H9 (cell line): Measurements from ENCODE around the gene LYSMD2. TPM values are rescaled to one million over a fixed set of nuclear protein-coding genes. Genes with fewer than 3 reads are reported as not detected.

Experiments used
- DNase-seq: peaks from one replicate; pipeline ENCODE4 v3.0.0-alpha.2; 2017
- H2AFZ ChIP-seq: one replicate; pipeline ENCODE4 v1.6.1; 2013; ENCODE audit warnings: mild to moderate bottlenecking, low read length, control low read depth, moderate library complexity
- H2AK5ac ChIP-seq: 2 replicates; pipeline ENCODE4 v1.6.1; 2013; ENCODE audit warnings: low read length, control low read depth, mixed read lengths; ENCODE audit not compliant: insufficient read length
- H2BK120ac ChIP-seq: one replicate; pipeline ENCODE4 v1.6.1; 2013; ENCODE audit warnings: low read depth, mild to moderate bottlenecking, low read length, control low read depth, inconsistent platforms; ENCODE audit not compliant: poor library complexity, severe bottlenecking
- H2BK12ac ChIP-seq: 2 replicates; pipeline ENCODE4 v1.6.1; 2013; ENCODE audit warnings: low read length, control low read depth, mixed read lengths, low read depth; ENCODE audit not compliant: insufficient read length
- H2BK15ac ChIP-seq: 2 replicates; pipeline ENCODE4 v1.6.1; 2013; ENCODE audit warnings: low read depth, low read length, control low read depth
- H2BK20ac ChIP-seq: one replicate; pipeline ENCODE4 v1.6.1; 2013; ENCODE audit warnings: low read depth, mild to moderate bottlenecking, low read length, control low read depth, inconsistent platforms; ENCODE audit not compliant: poor library complexity, severe bottlenecking
- H2BK5ac ChIP-seq: 2 replicates; pipeline ENCODE4 v1.6.1; 2013; ENCODE audit warnings: low read length, control low read depth, mixed read lengths; ENCODE audit not compliant: insufficient read length
- H3K14ac ChIP-seq: 2 replicates; pipeline ENCODE4 v1.6.1; 2013; ENCODE audit warnings: low read length, control low read depth; ENCODE audit not compliant: insufficient read depth
- H3K18ac ChIP-seq: 2 replicates; pipeline ENCODE4 v1.6.1; 2013; ENCODE audit warnings: low read depth, mild to moderate bottlenecking, mixed read lengths, low read length, control low read depth; ENCODE audit not compliant: insufficient read length
- H3K23ac ChIP-seq: 2 replicates; pipeline ENCODE4 v1.6.1; 2013; ENCODE audit warnings: low read length, control low read depth, mixed read lengths, low read depth; ENCODE audit not compliant: insufficient read length
- H3K23me2 ChIP-seq: 2 replicates; pipeline ENCODE4 v1.6.1; 2013; ENCODE audit warnings: low read depth, mild to moderate bottlenecking, mixed read lengths, low read length, control low read depth; ENCODE audit not compliant: insufficient read length, poor library complexity, severe bottlenecking
- H3K27ac ChIP-seq: 2 replicates; pipeline ENCODE4 v1.5.1; 2013; ENCODE audit warnings: low read length, control low read depth, mixed read lengths, low read depth; ENCODE audit not compliant: insufficient read length
- H3K27me3 ChIP-seq: 2 replicates; pipeline ENCODE4 v1.6.1; 2013; ENCODE audit warnings: low read length, control low read depth, inconsistent platforms; ENCODE audit not compliant: insufficient read depth
- H3K4ac ChIP-seq: 2 replicates; pipeline ENCODE4 v1.6.1; 2013; ENCODE audit warnings: low read depth, mild to moderate bottlenecking, control low read depth, inconsistent platforms, low read length, moderate library complexity
- H3K4me1 ChIP-seq: 2 replicates; pipeline ENCODE4 v1.6.1; 2013; ENCODE audit warnings: low read length, control low read depth, inconsistent platforms; ENCODE audit not compliant: insufficient read depth
- H3K4me2 ChIP-seq: 2 replicates; pipeline ENCODE4 v1.6.1; 2013; ENCODE audit warnings: low read length, control low read depth, mixed read lengths; ENCODE audit not compliant: insufficient read length, insufficient read depth
- H3K56ac ChIP-seq: 2 replicates; pipeline ENCODE4 v1.6.1; 2013; ENCODE audit warnings: low read depth, mild to moderate bottlenecking, mixed read lengths, low read length, control low read depth; ENCODE audit not compliant: insufficient read length
- H3K79me1 ChIP-seq: 2 replicates; pipeline ENCODE4 v1.6.1; 2013; ENCODE audit warnings: low read depth, mild to moderate bottlenecking, moderate library complexity, low read length, control low read depth, inconsistent platforms; ENCODE audit not compliant: insufficient read depth, poor library complexity, severe bottlenecking
- H3K79me2 ChIP-seq: 2 replicates; pipeline ENCODE4 v1.6.1; 2013; ENCODE audit warnings: low read length, control low read depth, inconsistent platforms; ENCODE audit not compliant: insufficient read depth
- H3K9ac ChIP-seq: 2 replicates; pipeline ENCODE4 v1.6.1; 2013; ENCODE audit warnings: low read length, control low read depth, mixed read lengths; ENCODE audit not compliant: insufficient read length; ENCODE audit errors: extremely low read depth
- H3K9me3 ChIP-seq: one replicate; pipeline ENCODE4 v1.6.1; 2013; ENCODE audit warnings: low read depth, low read length, inconsistent platforms; ENCODE audit not compliant: control insufficient read depth
- H3T11ph ChIP-seq: one replicate; pipeline ENCODE4 v1.6.1; 2013; ENCODE audit warnings: mild to moderate bottlenecking, low read length, control low read depth, inconsistent platforms
- H4K20me1 ChIP-seq: one replicate; pipeline ENCODE4 v1.6.1; 2013; ENCODE audit not compliant: control insufficient read depth, insufficient read length, insufficient read depth
- H4K5ac ChIP-seq: 2 replicates; pipeline ENCODE4 v1.6.1; 2013; ENCODE audit warnings: low read depth, mild to moderate bottlenecking, mixed read lengths, low read length, control low read depth; ENCODE audit not compliant: insufficient read length
- H4K8ac ChIP-seq: replicated peaks from 2 replicates; pipeline ENCODE4 v1.6.1; 2013; ENCODE audit warnings: low read length, control low read depth, mixed read lengths, low read depth; ENCODE audit not compliant: insufficient read length
- H4K91ac ChIP-seq: 2 replicates; pipeline ENCODE4 v1.6.1; 2013; ENCODE audit warnings: low read depth, mild to moderate bottlenecking, moderate library complexity, mixed read lengths, low read length, control low read depth; ENCODE audit not compliant: insufficient read length
- H3K27ac Mint-ChIP-seq, 3 experiments: 2 replicates in 2 of 3; 3 replicates in 1 of 3; pipeline ENCODE4 v1.8.0; 2020 to 2021; ENCODE audit warnings: mixed read lengths in 3 of 3, mild to moderate bottlenecking in 1 of 3, moderate library complexity in 1 of 3
- H3K27me3 Mint-ChIP-seq: 2 replicates; pipeline ENCODE4 v1.8.0; 2021; ENCODE audit warnings: low read depth, mild to moderate bottlenecking, moderate library complexity, mixed read lengths
- H3K36me3 Mint-ChIP-seq, 3 experiments: 2 replicates in 2 of 3; 3 replicates in 1 of 3; pipeline ENCODE4 v1.8.0; 2020 to 2021; ENCODE audit warnings: low read depth in 3 of 3, mixed read lengths in 3 of 3; ENCODE audit not compliant: insufficient read depth in 1 of 3
- H3K4me1 Mint-ChIP-seq, 2 experiments: 2 replicates each; pipeline ENCODE4 v1.8.0; 2020; ENCODE audit warnings: mixed read lengths in 2 of 2
- H3K4me3 Mint-ChIP-seq, 2 experiments: 2 replicates in 1 of 2; 3 replicates in 1 of 2; pipeline ENCODE4 v1.8.0; 2020 to 2021; ENCODE audit warnings: mild to moderate bottlenecking in 2 of 2, mixed read lengths in 2 of 2, moderate library complexity in 1 of 2
- H3K9me3 Mint-ChIP-seq, 2 experiments: 2 replicates in 1 of 2; 3 replicates in 1 of 2; pipeline ENCODE4 v1.8.0; 2020; ENCODE audit warnings: mild to moderate bottlenecking in 2 of 2, mixed read lengths in 2 of 2, moderate library complexity in 1 of 2
- CTCF ChIP-seq: fragments of 200-600 bp; sonication (generic); conservative IDR thresholded peaks from 3 replicates; pipeline ENCODE4 v1.8.0; 2021; ENCODE audit warnings: antibody characterized with exemption, mild to moderate bottlenecking
- WGBS: extraction: QIAGEN DNeasy Blood & Tissue Kit; methylation state at CpG from one replicate; pipeline ENCODE4 v1.1.7; 2013; ENCODE audit warnings: missing lambda C conversion rate, low lambda C conversion rate, mixed read lengths; ENCODE audit not compliant: insufficient read length; ENCODE audit errors: extremely low coverage; 5-methylcytosine and 5-hydroxymethylcytosine counted together
- total RNA-seq: library from RNA; stranded (reverse); gene quantifications from 2 replicates; pipeline ENCODE4 v1.2.1, GENCODE V29; 2021

LYSMD2 gene
- total RNA-seq, 1 experiment from 2014 or later = 3.9 TPM

GRCh38 chr15:51706291-51706690 lies 31.2 kb downstream of the LYSMD2 start:
- H3K36me3 Mint-ChIP-seq = peaks cover 2 to 6% (median 4%) of the 10 kb centered on the region in 3 experiments; a peak in 4 of 7 replicates
- Histone ChIP-seq H2BK5ac (no peak overlapping the region), H3K9ac (no peak overlapping the region), H3K4ac (no peak overlapping the region), H2AK5ac (no peak overlapping the region), H3K4me2 (no peak overlapping the region), H2BK20ac (no peak overlapping the region), H4K5ac (no peak overlapping the region), H2BK12ac (no peak overlapping the region), H3K79me2 (no peaks in the 10 kb centered on the region), H2BK15ac (no peak overlapping the region), H2AFZ (no peak overlapping the region), H3K9me3 (no peaks in the 10 kb centered on the region), H4K8ac (no peak overlapping the region), H3K27ac (no peak overlapping the region), H2BK120ac (no peak overlapping the region), H4K91ac (no peak overlapping the region), H3T11ph (no peak overlapping the region), H3K79me1 (no peaks in the 10 kb centered on the region), H3K56ac (no peak overlapping the region), H3K14ac (no peak overlapping the region), H3K18ac (no peak overlapping the region), H3K27me3 (no peaks in the 10 kb centered on the region), H3K4me1 (no peaks in the 10 kb centered on the region), H4K20me1 (no peaks in the 10 kb centered on the region), H3K23me2 (no peaks in the 10 kb centered on the region), H3K23ac (no peak overlapping the region)
- H3K4me1 Mint-ChIP-seq = no peaks in the 10 kb centered on the region
- no peaks in the 10 kb centered on the region for H3K9me3 Mint-ChIP-seq
- DNase-seq = no peak
- H3K27me3 Mint-ChIP-seq = no peaks in the 10 kb centered on the region
- no peak overlapping the region for H3K27ac Mint-ChIP-seq
- WGBS = no CpG with 5 or more reads among the region's 5 CpGs
- no peak overlapping the region for H3K4me3 Mint-ChIP-seq
- TF ChIP-seq CTCF = no peak
